Measurements from ENCODE around the gene OSGEP. TPM values are rescaled to one million over a fixed set of nuclear protein-coding genes. Genes with fewer than 3 reads are reported as not detected.
A peak's percentile ranks its signal among the peaks of the same experiment; 100 is the strongest.

Gene OSGEP
- total and polyA plus RNA-seq, 2 of the 13 experiments (the other 11 are each of a cell fraction or from before 2014, with no cell fraction given), result 39.7 to 41.1 TPM

DNA sequence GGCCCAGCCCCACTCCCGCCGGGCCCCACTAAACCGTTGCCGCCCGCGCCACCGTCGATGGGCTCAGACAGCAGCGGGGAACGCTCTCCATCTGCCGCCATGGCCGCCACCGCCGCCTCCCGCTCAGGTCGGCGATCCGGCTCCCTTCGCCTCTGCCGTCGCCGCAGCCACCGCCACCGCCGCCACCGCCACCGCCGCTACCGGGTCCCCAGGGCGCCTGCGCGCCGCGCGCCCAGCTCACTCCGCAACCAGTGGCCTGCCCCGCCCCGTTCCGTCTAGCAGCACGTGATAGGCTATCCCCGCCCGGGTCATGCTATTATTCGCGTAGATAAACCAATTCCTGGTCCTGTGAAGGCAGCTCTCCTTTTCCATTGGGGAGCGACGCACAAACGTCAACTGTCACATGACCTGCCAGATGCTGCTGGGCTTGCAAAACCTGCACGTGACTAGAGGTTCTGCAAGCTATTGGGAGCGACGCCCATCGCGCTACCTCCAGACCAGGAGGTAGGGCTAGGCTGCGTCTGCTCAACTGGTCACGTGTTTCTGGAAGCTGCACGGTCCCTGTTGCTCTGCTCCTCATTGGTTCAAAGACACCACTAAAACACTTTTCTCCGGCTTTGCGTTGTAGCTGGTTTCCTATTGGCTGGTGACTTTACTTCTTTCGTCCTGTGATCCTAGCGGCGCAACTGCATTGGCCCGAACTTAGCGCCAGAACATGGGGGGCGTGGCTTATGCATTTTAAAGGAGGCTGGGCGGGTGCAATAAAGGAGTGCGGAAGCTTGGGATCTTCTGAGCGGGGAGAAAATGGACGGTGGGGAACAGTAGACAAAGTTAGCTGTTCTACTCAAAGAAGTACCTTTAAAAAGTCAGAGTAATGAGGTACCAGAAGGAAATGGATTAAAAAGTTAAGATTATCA is 6.9 kb upstream of the OSGEP start, which contains the start of gene PIP4P1 (continued):
- TF ChIP-seq AHDC1 (CRISPR knock-in tag; IDR thresholded peaks at IDR 0.05; ENCODE audit: borderline replicate concordance), result 0 out of 2 replicates have a peak, but pooled peaks have one; percentile 14
- TF ChIP-seq MYC (CRISPR knock-in tag; IDR thresholded peaks at IDR 0.05; ENCODE audit: borderline replicate concordance), result peak; percentile 90
- peak; percentile 70; the same call in 1 of the 2 replicates for TF ChIP-seq ZNF441 (CRISPR knock-in tag; IDR thresholded peaks at IDR 0.05; ENCODE audit: borderline replicate concordance)
- TF ChIP-seq ZNF572 (CRISPR knock-in tag; IDR thresholded peaks at IDR 0.05), result no peak
- no peak for TF ChIP-seq ZNF180 (CRISPR knock-in tag; IDR thresholded peaks at IDR 0.05; ENCODE audit: borderline replicate concordance, low read depth)
- TF ChIP-seq MXD4 (CRISPR knock-in tag; IDR thresholded peaks at IDR 0.05), result peak; percentile 97
- TF ChIP-seq ZNF672 (CRISPR knock-in tag; IDR thresholded peaks at IDR 0.05), result no peak
- peak; percentile 93 for TF ChIP-seq SP4 (CRISPR knock-in tag; IDR thresholded peaks at IDR 0.05)
- TF ChIP-seq, protein P1, sequence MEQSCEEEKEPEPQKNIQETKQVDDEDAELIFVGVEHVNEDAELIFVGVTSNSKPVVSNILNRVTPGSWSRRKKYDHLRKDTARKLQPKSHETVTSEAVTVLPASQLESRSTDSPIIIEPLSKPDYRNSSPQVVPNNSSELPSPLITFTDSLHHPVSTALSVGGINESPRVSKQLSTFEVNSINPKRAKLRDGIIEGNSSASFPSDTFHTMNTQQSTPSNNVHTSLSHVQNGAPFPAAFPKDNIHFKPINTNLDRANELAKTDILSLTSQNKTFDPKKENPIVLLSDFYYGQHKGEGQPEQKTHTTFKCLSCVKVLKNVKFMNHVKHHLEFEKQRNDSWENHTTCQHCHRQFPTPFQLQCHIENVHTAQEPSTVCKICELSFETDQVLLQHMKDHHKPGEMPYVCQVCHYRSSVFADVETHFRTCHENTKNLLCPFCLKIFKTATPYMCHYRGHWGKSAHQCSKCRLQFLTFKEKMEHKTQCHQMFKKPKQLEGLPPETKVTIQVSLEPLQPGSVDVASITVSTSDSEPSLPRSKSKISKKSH (CRISPR knock-in tag; IDR thresholded peaks at IDR 0.05; ENCODE audit: borderline replicate concordance), result peak; percentile 93
- peak; percentile 59; the same call in 1 of the 2 replicates for TF ChIP-seq STAT6 (CRISPR knock-in tag; IDR thresholded peaks at IDR 0.05; ENCODE audit: borderline replicate concordance)
- TF ChIP-seq MEF2D (CRISPR knock-in tag; IDR thresholded peaks at IDR 0.05), result peak; percentile 92; the same call in 1 of the 2 replicates
- TF ChIP-seq RXRB (CRISPR knock-in tag; IDR thresholded peaks at IDR 0.05; ENCODE audit: borderline replicate concordance), result peak; percentile 83
- TF ChIP-seq LCORL (IDR thresholded peaks at IDR 0.05), result 0 out of 2 replicates have a peak, but pooled peaks have one; percentile 55
- no peak; the same call in 1 of the 2 replicates for TF ChIP-seq LCORL (CRISPR knock-in tag; IDR thresholded peaks at IDR 0.05)
- TF ChIP-seq ZNF264 (CRISPR knock-in tag; IDR thresholded peaks at IDR 0.05), result peak; percentile 51; the same call in 1 of the 2 replicates
- TF ChIP-seq ZNF501 (CRISPR knock-in tag; IDR thresholded peaks at IDR 0.05), result peak; percentile 91; the same call in 1 of the 2 replicates
- no peak for TF ChIP-seq ZEB1 (IDR thresholded peaks at IDR 0.05; ENCODE audit: insufficient replicate concordance, low read depth)
